Keratinocyte (primary cell): Measurements from ENCODE around the gene LRWD1. TPM values are rescaled to one million over a fixed set of nuclear protein-coding genes. Genes with fewer than 3 reads are reported as not detected.
A peak's percentile ranks its signal among the peaks of the same experiment; 100 is the strongest.

Source experiments
- DNase-seq: peaks from one replicate; pipeline ENCODE4 v3.0.0-alpha.2; 2011; ENCODE audit warnings: low read depth, missing footprints, low spot score
- FAIRE-seq: peaks from 2 replicates; lab custom pipeline; 2011; peaks lifted over from hg19 to GRCh38; lab: Jason Lieb, UNC
- H2AFZ ChIP-seq: 2 replicates; pipeline ENCODE4 v1.6.0; 2012; ENCODE audit warnings: low read length, control low read depth, inconsistent platforms; ENCODE audit not compliant: control insufficient read depth
- H3K27ac ChIP-seq: 2 replicates; pipeline ENCODE4 v1.5.1; 2011; ENCODE audit warnings: low read length; ENCODE audit not compliant: control insufficient read depth, insufficient read depth
- H3K27me3 ChIP-seq: 3 replicates; pipeline ENCODE4 v1.6.0; 2011; ENCODE audit warnings: low read length; ENCODE audit not compliant: control insufficient read depth, insufficient read depth; ENCODE audit errors: extremely low read depth
- H3K36me3 ChIP-seq, 2 experiments: 2 replicates in 1 of 2; 3 replicates in 1 of 2; pipeline ENCODE4 v1.5.1; 2011; ENCODE audit warnings: low read length in 2 of 2, mild to moderate bottlenecking in 1 of 2; ENCODE audit not compliant: control insufficient read depth in 2 of 2, insufficient read depth in 2 of 2; ENCODE audit errors: extremely low read depth in 1 of 2
- H3K4me1 ChIP-seq: 3 replicates; pipeline ENCODE4 v1.5.1; 2011; ENCODE audit warnings: low read length; ENCODE audit not compliant: control insufficient read depth, insufficient read depth; ENCODE audit errors: extremely low read depth
- H3K4me2 ChIP-seq: 3 replicates; pipeline ENCODE4 v1.6.0; 2011; ENCODE audit warnings: low read depth, low read length; ENCODE audit not compliant: control insufficient read depth, insufficient read depth; ENCODE audit errors: extremely low read depth
- H3K4me3 ChIP-seq, 3 experiments: fragments of 200-600 bp in 1 of 3; sonication (generic) in 1 of 3; 2 replicates in 2 of 3; 3 replicates in 1 of 3; pipeline ENCODE4 v1.5.1; 2011 to 2016; ENCODE audit warnings: low read length in 3 of 3, mild to moderate bottlenecking in 3 of 3, control low read depth in 2 of 3, inconsistent platforms in 1 of 3, low read depth in 1 of 3, mixed read lengths in 1 of 3, mixed run types in 1 of 3, moderate library complexity in 1 of 3; ENCODE audit not compliant: control insufficient read depth in 2 of 3, insufficient read depth in 2 of 3; ENCODE audit errors: extremely low read depth in 1 of 3
- H3K79me2 ChIP-seq: 2 replicates; pipeline ENCODE4 v1.6.0; 2012; ENCODE audit warnings: low read length; ENCODE audit not compliant: control insufficient read depth, insufficient read depth
- H3K9ac ChIP-seq: 3 replicates; pipeline ENCODE4 v1.6.0; 2011; ENCODE audit warnings: low read length; ENCODE audit not compliant: control insufficient read depth, insufficient read depth; ENCODE audit errors: extremely low read depth
- H3K9me1 ChIP-seq: 3 replicates; pipeline ENCODE4 v1.6.0; 2011; ENCODE audit warnings: low read length; ENCODE audit not compliant: control insufficient read depth, insufficient read depth; ENCODE audit errors: extremely low read depth
- H3K9me3 ChIP-seq: 2 replicates; pipeline ENCODE4 v1.5.1; 2012; ENCODE audit warnings: low read depth, low read length; ENCODE audit not compliant: control insufficient read depth
- H4K20me1 ChIP-seq: 3 replicates; pipeline ENCODE4 v1.6.0; 2011; ENCODE audit warnings: low read length; ENCODE audit not compliant: control insufficient read depth, insufficient read depth; ENCODE audit errors: extremely low read depth
- EZH2 ChIP-seq: IDR thresholded peaks from one replicate; pipeline ENCODE4 v1.6.1; 2012; ENCODE audit warnings: inconsistent platforms, mild to moderate bottlenecking, low read length, moderate library complexity
- dilution Hi-C: fragments of 300-500 bp; cut with MboI; formaldehyde crosslinking; loops from one replicate; pipeline ENCODE4 v1.7.0; 2020; ENCODE audit warnings: low sequenced_read_pairs; ENCODE audit not compliant: extremely low pct_ligation_motif_present
- polyA minus RNA-seq, 3 experiments: library from RNA; depleted of rRNA, polyadenylated mRNA; stranded (reverse); fragments of >200 nt; gene quantifications; 1 replicate in 1 of 3; 2 replicates in 1 of 3; 3 replicates in 1 of 3; pipeline ENCODE4 v1.2.3, GENCODE V29; 2011
- polyA plus RNA-seq, 5 experiments: library from polyadenylated mRNA; depleted of rRNA in 3 of 5; stranded (reverse) in 3 of 5; stranded (forward) in 1 of 5; unstranded in 1 of 5; fragments of >200 nt; gene quantifications; 1 replicate in 1 of 5; 2 replicates in 3 of 5; 3 replicates in 1 of 5; pipeline versions ENCODE4 v1.2.1 to v1.2.3, GENCODE V29; 2011 to 2012; ENCODE audit warnings: missing spikeins in 2 of 5, low read depth in 1 of 5, low replicate concordance in 1 of 5
- TF ChIP-seq, protein P1 (sequence below), 3 experiments: IDR thresholded peaks in 1 of 3; conservative IDR thresholded peaks in 1 of 3; optimal IDR thresholded peaks in 1 of 3; 2 replicates in 2 of 3; 3 replicates in 1 of 3; pipeline versions ENCODE3 to v1.5.1; 2011; ENCODE audit warnings: low read length in 3 of 3, mild to moderate bottlenecking in 3 of 3, moderate library complexity in 2 of 3, control low read depth in 1 of 3, inconsistent platforms in 1 of 3; ENCODE audit not compliant: insufficient read depth in 2 of 3; ENCODE audit errors: extremely low read depth in 1 of 3

Gene LRWD1
- polyA plus RNA-seq, result 11.3 to 15.3 TPM (median 14.4 TPM) in 3 replicates
- polyA plus RNA-seq (2011; ENCODE audit: low read depth), result 3.3 TPM
- 7.2 and 14.5 TPM in 2 replicates for polyA plus RNA-seq (2011; cell fraction: cytosol; rRNA removed)
- 14.4 and 19.5 TPM in 2 replicates for polyA plus RNA-seq (2011; cell fraction: nucleus; rRNA removed)
- 8.4 and 15.8 TPM in 2 replicates for polyA plus RNA-seq (2012; ENCODE audit: low replicate concordance)
- polyA minus RNA-seq, result 9.0 to 13.0 TPM (median 11.7 TPM) in 3 replicates
- 27.8 TPM for polyA minus RNA-seq (2011; cell fraction: cytosol; rRNA and poly(A)+ RNA removed)
- 12.2 and 15.0 TPM in 2 replicates for polyA minus RNA-seq (2011; cell fraction: nucleus; rRNA and poly(A)+ RNA removed)

GRCh38 chr7:102464577-102465280 lies at the start of gene LRWD1, which contains the start of gene ALKBH4:
Gene LRWD1, plus strand, starts transcription at chr7:102464984. Its CDS starts 97 bp downstream, at chr7:102465081.
Gene ALKBH4, minus strand, starts transcription at chr7:102464863. Its CDS starts 27 bp downstream, at chr7:102464836.
- Histone ChIP-seq H3K9ac (peak within 1 kb of the TSS; percentile 82), H3K27me3 (no peaks in the 10 kb centered on the region), H2AFZ (peak within 1 kb of the TSS; percentile 94), H3K9me1 (no peaks in the 10 kb centered on the region), H3K9me3 (no peaks in the 10 kb centered on the region), H4K20me1 (no peaks in the 10 kb centered on the region), H3K79me2 (peaks cover 16% of the 10 kb centered on the region), H3K4me1 (peaks cover 14% of the 10 kb centered on the region), H3K36me3 (peaks cover 0 to 3% of the 10 kb centered on the region in 2 experiments), H3K4me2 (peak within 1 kb of the TSS; percentile 92), H3K27ac (peak within 1 kb of the TSS; percentile 53), H3K4me3 (peak within 1 kb of the TSS; percentile 88 to 100 (median 100))
- DNase-seq (peak; percentile 38), FAIRE-seq (no peak)
- TF ChIP-seq, protein P1, sequence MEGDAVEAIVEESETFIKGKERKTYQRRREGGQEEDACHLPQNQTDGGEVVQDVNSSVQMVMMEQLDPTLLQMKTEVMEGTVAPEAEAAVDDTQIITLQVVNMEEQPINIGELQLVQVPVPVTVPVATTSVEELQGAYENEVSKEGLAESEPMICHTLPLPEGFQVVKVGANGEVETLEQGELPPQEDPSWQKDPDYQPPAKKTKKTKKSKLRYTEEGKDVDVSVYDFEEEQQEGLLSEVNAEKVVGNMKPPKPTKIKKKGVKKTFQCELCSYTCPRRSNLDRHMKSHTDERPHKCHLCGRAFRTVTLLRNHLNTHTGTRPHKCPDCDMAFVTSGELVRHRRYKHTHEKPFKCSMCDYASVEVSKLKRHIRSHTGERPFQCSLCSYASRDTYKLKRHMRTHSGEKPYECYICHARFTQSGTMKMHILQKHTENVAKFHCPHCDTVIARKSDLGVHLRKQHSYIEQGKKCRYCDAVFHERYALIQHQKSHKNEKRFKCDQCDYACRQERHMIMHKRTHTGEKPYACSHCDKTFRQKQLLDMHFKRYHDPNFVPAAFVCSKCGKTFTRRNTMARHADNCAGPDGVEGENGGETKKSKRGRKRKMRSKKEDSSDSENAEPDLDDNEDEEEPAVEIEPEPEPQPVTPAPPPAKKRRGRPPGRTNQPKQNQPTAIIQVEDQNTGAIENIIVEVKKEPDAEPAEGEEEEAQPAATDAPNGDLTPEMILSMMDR (optimal IDR thresholded peaks at IDR 0.05 in 1 of 3, IDR thresholded peaks at IDR 0.05 in 1 of 3, conservative IDR thresholded peaks at IDR 0.05 in 1 of 3; ENCODE audit: extremely low read depth in 1 of 3, insufficient read depth in 2 of 3, low read length in 3 of 3), result peak in 1 of 3 experiments; percentile 27
- TF ChIP-seq EZH2, result no peak
- dilution Hi-C loops, result no loop called here

DNA sequence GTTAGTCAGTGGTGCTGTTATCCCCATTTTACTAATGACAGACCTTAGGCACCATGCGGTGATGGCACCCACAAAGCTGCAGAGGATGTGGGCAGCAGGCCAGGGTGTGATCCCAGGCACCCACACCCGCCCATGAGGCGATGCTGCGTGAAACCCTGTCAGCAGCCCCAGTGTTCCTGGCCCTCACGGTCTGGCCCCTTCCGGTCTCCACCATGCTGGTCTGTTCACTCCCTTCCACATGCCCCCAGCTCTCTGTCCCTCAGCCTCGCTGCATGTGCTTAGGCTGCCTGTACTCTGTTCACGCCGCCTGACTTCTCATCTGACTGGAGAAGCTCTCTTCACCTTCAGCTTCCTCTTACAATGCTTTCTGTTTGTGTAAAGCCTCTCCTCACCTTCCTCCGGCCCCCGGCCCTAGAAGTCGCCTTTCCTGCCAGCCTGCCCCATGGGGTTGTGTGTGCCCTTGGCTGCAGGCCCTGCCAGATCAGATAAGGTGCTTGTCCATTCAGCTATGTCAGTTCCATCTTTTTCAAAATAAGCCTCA lies 49.0 kb upstream of the LRWD1 start:
- H3K4me3 ChIP-seq, result no peak overlapping the region
- H3K36me3 ChIP-seq, result peaks cover 19 to 31% of the 10 kb centered on the region in 2 experiments
- no peak overlapping the region for H3K4me2 ChIP-seq
- H3K79me2 ChIP-seq, result peaks cover 6% of the 10 kb centered on the region
- H2AFZ ChIP-seq, result no peak overlapping the region
- H3K27me3 ChIP-seq, result no peaks in the 10 kb centered on the region
- no peaks in the 10 kb centered on the region for H4K20me1 ChIP-seq
- dilution Hi-C loops, result no loop called here
- H3K9ac ChIP-seq, result no peak overlapping the region
- H3K27ac ChIP-seq, result no peak overlapping the region
- H3K9me3 ChIP-seq, result no peaks in the 10 kb centered on the region
- H3K9me1 ChIP-seq, result no peaks in the 10 kb centered on the region
- TF ChIP-seq, protein P1 (optimal IDR thresholded peaks at IDR 0.05 in 1 of 3, IDR thresholded peaks at IDR 0.05 in 1 of 3, conservative IDR thresholded peaks at IDR 0.05 in 1 of 3; ENCODE audit: extremely low read depth in 1 of 3, insufficient read depth in 2 of 3, low read length in 3 of 3), result no peak
- TF ChIP-seq EZH2, result no peak
- DNase-seq (no peak), FAIRE-seq (no peak)
- no peaks in the 10 kb centered on the region for H3K4me1 ChIP-seq
